Measurements from ENCODE around the gene RASA3. TPM values are rescaled to one million over a fixed set of nuclear protein-coding genes. Genes with fewer than 3 reads are reported as not detected.

RASA3 gene
- total and polyA plus RNA-seq, 2 of the 8 experiments (the other 6 are each of a cell fraction or from before 2014, with no cell fraction given), result 7.5 to 21.9 TPM

- POLR2A ChIA-PET (ENCODE audit: partially characterized antibody), result no interaction called here
- Histone ChIP-seq H2BK15ac (ENCODE audit: low read length) (peak overlapping the region; percentile 37; the same call in 1 of the 2 replicates), H3K79me2 (ENCODE audit: control insufficient read depth in 1 of 2, insufficient read depth in 2 of 2, low read length in 2 of 2) (peaks cover 0 to 3% of the 10 kb centered on the region in 2 experiments; a peak in 1 of 4 replicates), H3K27me3 (replicated peaks in 1 of 4; ENCODE audit: control insufficient read depth in 3 of 4, extremely low read depth in 1 of 4, insufficient read depth in 3 of 4, low read length in 3 of 4) (no peaks in the 10 kb centered on the region), H3K9me3 (ENCODE audit: insufficient read depth in 2 of 2, low read depth in 1 of 2, low read length in 1 of 2) (peaks cover 0 to 5% of the 10 kb centered on the region in 2 experiments; a peak in 1 of 4 replicates), H2AK5ac (ENCODE audit: low read depth, low read length) (peak overlapping the region; percentile 71; the same call in 1 of the 2 replicates), H3K27ac (ENCODE audit: low read depth, low read length) (no peak overlapping the region), H4K5ac (ENCODE audit: insufficient read length, low read depth, low read length) (no peak overlapping the region), H3K4me3 (ENCODE audit: extremely low read depth in 1 of 4, insufficient read depth in 2 of 4, low read depth in 3 of 4, low read length in 4 of 4) (no peak overlapping the region), H3K56ac (replicated peaks; ENCODE audit: insufficient read length, low read depth, low read length) (no peak overlapping the region), H3K36me3 (ENCODE audit: control insufficient read depth in 2 of 4, insufficient read depth in 4 of 4, low read length in 3 of 4) (no peaks in the 10 kb centered on the region), H3K18ac (ENCODE audit: extremely low read depth, low read length) (no peak overlapping the region), H3K4me2 (ENCODE audit: insufficient read depth in 1 of 2, low read depth in 2 of 2, low read length in 2 of 2) (no peak overlapping the region), H4K8ac (ENCODE audit: extremely low read depth, insufficient read depth, low read length) (no peak overlapping the region; the same call in 1 of the 2 replicates), H4K91ac (replicated peaks; ENCODE audit: insufficient read length, low read length) (peak overlapping the region; percentile 80), H2BK5ac (ENCODE audit: low read depth, low read length) (peak overlapping the region; percentile 84; the same call in 1 of the 2 replicates), H3K4ac (replicated peaks; ENCODE audit: insufficient read length, low read depth, low read length) (peak overlapping the region; percentile 44), H2BK120ac (replicated peaks; ENCODE audit: low read depth, low read length) (no peak overlapping the region), H2BK12ac (ENCODE audit: low read depth, low read length) (peak overlapping the region; percentile 80; the same call in 1 of the 2 replicates), H3K23me2 (ENCODE audit: low read depth, low read length) (no peaks in the 10 kb centered on the region; the same call in 1 of the 2 replicates), H3K14ac (ENCODE audit: insufficient read length) (no peak overlapping the region), H3K9ac (replicated peaks in 1 of 4; ENCODE audit: extremely low read depth in 1 of 4, low read depth in 3 of 4, low read length in 3 of 4) (0 out of 7 replicates have a peak overlapping the region, but pooled peaks of 1 of the 4 experiments have one; percentile 13), H2BK20ac (ENCODE audit: low read length) (no peak overlapping the region), H3K23ac (ENCODE audit: insufficient read length) (no peak overlapping the region), H4K20me1 (replicated peaks in 1 of 2; ENCODE audit: control insufficient read depth in 1 of 2, insufficient read depth in 2 of 2, low read length in 2 of 2) (peaks cover 0 to 9% of the 10 kb centered on the region in 2 experiments), H3K4me1 (replicated peaks in 1 of 4; ENCODE audit: control insufficient read depth in 3 of 4, insufficient read depth in 4 of 4, low read length in 3 of 4) (peaks cover 0 to 4% (median 4%) of the 10 kb centered on the region in 4 experiments; a peak in 6 of 7 replicates), H3K79me1 (ENCODE audit: low read depth, low read length) (peaks cover 11% of the 10 kb centered on the region), H2AFZ (ENCODE audit: low read length) (no peak overlapping the region)
- DNase-seq (ENCODE audit: low read depth in 1 of 2, low spot score in 2 of 2) (no peak), FAIRE-seq (no peak)
- CTCF ChIA-PET (ENCODE audit: partially characterized antibody), result interaction anchor here (1.8 to 2.6 kb wide), 3 partner anchors 10 to 14 kb away, joined by 4 to 10 read pairs (median 9); no protein-coding TSS in a partner anchor
- 90% methylated on average over 28 of the region's 28 CpGs; no CpG with 5 or more reads in 1 of the 2 experiments for WGBS, 2 experiments (ENCODE audit: extremely low coverage in 1 of 2, insufficient coverage in 1 of 2, insufficient read length in 1 of 2, insufficient replicate concordance in 2 of 2, low coverage in 1 of 2, low lambda C conversion rate in 2 of 2, missing lambda C conversion rate in 1 of 2)
- TF ChIP-seq SP2 (IDR thresholded peaks at IDR 0.05; ENCODE audit: low read length) (no peak), POU5F1 (IDR thresholded peaks at IDR 0.05; ENCODE audit: low read depth, low read length) (no peak), SRF (IDR thresholded peaks at IDR 0.05; ENCODE audit: low read depth, low read length) (no peak), PHF8 (conservative IDR thresholded peaks at IDR 0.05; ENCODE audit: low read depth, low read length) (no peak), RFX5 (IDR thresholded peaks at IDR 0.05; ENCODE audit: borderline replicate concordance, low read depth, low read length) (no peak), MAX (IDR thresholded peaks at IDR 0.05) (no peak)
These were observed 101.5 kb downstream of the RASA3 start for GRCh38 chr13:114030666-114031610.
